Aorta (tissue), 5 donors: ENCODE measurements around the gene FAM171A1. TPM values are rescaled to one million over a fixed set of nuclear protein-coding genes. Genes with fewer than 3 reads are reported as not detected.
"Not testable (repeated sequence)": the region's sequence is repeated elsewhere in the genome, so short reads cannot be mapped to it uniquely, and the experiment has no call there.

Experiments
- ATAC-seq: fragments of 200-7000 bp; cut with Tn5 transposase; one replicate; pipeline ENCODE4 v1.9.1; 2022; ENCODE audit warnings: moderate library complexity; ENCODE audit not compliant: low FRiP score
- DNase-seq, 2 donors: peaks; one replicate each; pipeline ENCODE4 v3.0.0-alpha.2; 2020
- H3K27ac ChIP-seq, 2 donors: one replicate each; pipeline ENCODE4 v1.5.1; 2013; ENCODE audit warnings: low read length in 2 of 2, mild to moderate bottlenecking in 2 of 2, moderate library complexity in 2 of 2, control low read depth in 1 of 2, inconsistent platforms in 1 of 2, low read depth in 1 of 2
- H3K27me3 ChIP-seq, 2 donors: one replicate each; pipeline ENCODE4 v1.6.1; 2013; ENCODE audit warnings: control low read depth in 1 of 2, low read length in 1 of 2, mild to moderate bottlenecking in 1 of 2, moderate library complexity in 1 of 2; ENCODE audit not compliant: insufficient read depth in 2 of 2, control insufficient read depth in 1 of 2
- H3K36me3 ChIP-seq, 2 donors: one replicate each; pipeline ENCODE4 v1.6.1; 2013; ENCODE audit warnings: control low read depth in 1 of 2, low read length in 1 of 2, mild to moderate bottlenecking in 1 of 2; ENCODE audit not compliant: insufficient read depth in 2 of 2, control insufficient read depth in 1 of 2
- H3K4me1 ChIP-seq, 2 donors: one replicate each; pipeline ENCODE4 v1.6.1; 2013; ENCODE audit warnings: low read length in 2 of 2, control low read depth in 1 of 2, mild to moderate bottlenecking in 1 of 2, moderate library complexity in 1 of 2; ENCODE audit not compliant: insufficient read depth in 2 of 2, control insufficient read depth in 1 of 2
- H3K4me3 ChIP-seq, 2 donors: one replicate each; pipeline ENCODE4 v1.5.1; 2013; ENCODE audit warnings: low read length in 2 of 2, control low read depth in 1 of 2, mild to moderate bottlenecking in 1 of 2
- H3K9me3 ChIP-seq: one replicate; pipeline ENCODE4 v1.6.1; 2013; ENCODE audit warnings: mild to moderate bottlenecking, low read length; ENCODE audit not compliant: control insufficient read depth
- WGBS, 2 donors: extraction: QIAGEN DNeasy Blood & Tissue Kit; methylation state at CpG; one replicate each; pipeline ENCODE4 v1.1.7; 2013; 5-methylcytosine and 5-hydroxymethylcytosine counted together
- intact Hi-C, 2 donors: fragments of 100-400 bp; cut with DNase I; formaldehyde crosslinking; loops; one replicate each; pipeline versions ENCODE4 v1.14.2 to v1.15.0; 2022
- polyA plus RNA-seq, 2 donors: library from polyadenylated mRNA; stranded (reverse); fragments of 200-250 nt; gene quantifications; one replicate each; pipeline ENCODE4 v1.2.3, GENCODE V29; 2013
- total RNA-seq, 2 donors: library from RNA; stranded (reverse); fragmentation: NEBNext Ultra II Directional; extraction: Animal tissue kit (Norgen Biotek cat#: 25700); gene quantifications; one replicate each; pipeline ENCODE4 v1.2.1, GENCODE V29; 2021
- donor health status: healthy with polysubstance abuse.
- donor health status: Bipolar disorder and iron deficiency.
- donor health status: DM: no; HTN: no; CAD: no.
- donor health status: DM: no; HTN: no; CAD: no.
- donor health status: DM: yes; HTN: yes; CAD: no.

The FAM171A1 gene
- total and polyA plus RNA-seq, 4 donors = 2.8 to 21.4 (median 7.6) TPM

DNA sequence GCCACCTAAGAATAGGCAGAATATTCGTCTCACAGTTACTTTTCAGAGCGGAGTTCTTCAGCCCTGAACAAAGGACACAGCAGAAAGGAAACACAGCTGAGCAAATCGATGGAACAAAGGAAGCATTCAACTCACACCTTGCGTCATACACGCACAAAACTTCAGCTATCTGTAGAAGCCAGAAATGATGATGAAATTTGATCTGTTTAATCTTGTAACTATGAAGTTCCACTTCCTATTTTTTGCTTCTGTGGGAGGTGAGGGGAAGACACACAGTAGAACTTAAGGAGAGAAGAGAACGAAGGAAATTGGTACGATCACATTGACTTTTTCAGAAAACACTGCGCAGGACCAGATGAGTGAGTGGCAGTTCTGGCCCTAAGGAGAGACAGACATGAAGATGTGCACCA is 26.2 kb downstream of the FAM171A1 start:
- Histone ChIP-seq H3K36me3 (no peaks in the 10 kb centered on the region), H3K27me3 (no peaks in the 10 kb centered on the region), H3K4me1 (no peaks in the 10 kb centered on the region), H3K4me3 (no peak overlapping the region), H3K9me3 (no peaks in the 10 kb centered on the region), H3K27ac (no peak overlapping the region)
- DNase-seq = no peak
- no peak for ATAC-seq
- 90 to 91% methylated on average over 8 of the region's 8 CpGs for WGBS, 2 donors
- intact Hi-C loops = no loop called here

DNA sequence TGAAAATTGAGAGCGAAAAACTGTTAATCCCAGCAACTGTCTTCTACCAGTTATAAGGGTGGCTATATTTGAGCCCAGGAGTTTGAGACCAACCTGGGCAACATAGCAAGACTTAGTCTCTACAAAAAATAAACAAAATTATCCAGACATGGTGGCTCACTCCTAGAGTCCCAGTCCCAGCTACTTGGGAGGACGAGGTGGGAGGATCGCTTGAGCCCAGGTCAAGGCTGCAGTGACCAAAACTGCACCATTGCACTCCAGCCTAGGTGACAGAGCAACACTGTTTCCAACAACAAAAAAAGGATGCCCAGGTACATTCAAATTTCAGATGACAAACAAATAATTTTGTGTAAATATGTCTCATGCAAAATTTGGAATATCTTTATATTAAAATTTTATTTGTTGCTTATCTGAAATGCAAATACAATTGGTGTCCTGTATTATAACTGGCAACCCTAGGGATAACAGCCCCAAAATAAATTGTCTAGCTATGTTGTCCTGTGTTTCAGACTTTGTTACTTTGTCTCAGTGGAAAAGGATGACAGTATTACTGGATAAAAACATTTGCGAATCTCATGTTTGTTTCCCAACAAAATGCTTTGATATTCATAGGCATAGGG is 26.7 kb downstream of the FAM171A1 start:
- DNase-seq (no peak), ATAC-seq (no peak)
- Histone ChIP-seq H3K4me1 (no peaks in the 10 kb centered on the region), H3K4me3 (no peak overlapping the region), H3K27ac (no peak overlapping the region), H3K27me3 (no peaks in the 10 kb centered on the region), H3K9me3 (no peaks in the 10 kb centered on the region), H3K36me3 (no peaks in the 10 kb centered on the region)
- intact Hi-C loops = no loop called here
- 96 to 97% methylated on average over 4 of the region's 4 CpGs for WGBS, 2 donors

DNA sequence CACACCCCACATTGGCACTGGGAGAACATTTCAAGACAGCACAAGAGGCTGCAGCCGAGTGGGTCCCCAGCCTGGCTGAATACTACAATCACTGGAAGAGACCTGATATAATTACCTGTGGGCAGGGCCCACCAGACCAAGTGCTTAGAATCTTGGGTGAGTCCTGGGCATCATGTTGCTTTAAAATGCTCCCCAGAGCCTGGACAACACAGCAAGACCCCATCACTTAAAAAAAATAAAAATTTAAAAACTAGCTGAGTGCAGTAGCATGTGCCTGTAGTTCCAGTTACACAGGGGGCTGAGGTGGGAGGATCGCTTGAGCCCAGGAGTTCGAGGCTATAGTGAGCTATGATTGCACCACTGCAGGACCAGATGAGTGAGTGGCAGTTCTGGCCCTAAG is 28.1 kb downstream of the FAM171A1 start:
- 91 to 96% methylated on average over 3 of the region's 3 CpGs for WGBS, 2 donors
- Histone ChIP-seq H3K4me1 (no peaks in the 10 kb centered on the region), H3K4me3 (no peak overlapping the region), H3K9me3 (no peaks in the 10 kb centered on the region), H3K27me3 (no peaks in the 10 kb centered on the region), H3K27ac (no peak overlapping the region), H3K36me3 (no peaks in the 10 kb centered on the region)
- DNase-seq (no peak), ATAC-seq (no peak)
- intact Hi-C loops = no loop called here

DNA sequence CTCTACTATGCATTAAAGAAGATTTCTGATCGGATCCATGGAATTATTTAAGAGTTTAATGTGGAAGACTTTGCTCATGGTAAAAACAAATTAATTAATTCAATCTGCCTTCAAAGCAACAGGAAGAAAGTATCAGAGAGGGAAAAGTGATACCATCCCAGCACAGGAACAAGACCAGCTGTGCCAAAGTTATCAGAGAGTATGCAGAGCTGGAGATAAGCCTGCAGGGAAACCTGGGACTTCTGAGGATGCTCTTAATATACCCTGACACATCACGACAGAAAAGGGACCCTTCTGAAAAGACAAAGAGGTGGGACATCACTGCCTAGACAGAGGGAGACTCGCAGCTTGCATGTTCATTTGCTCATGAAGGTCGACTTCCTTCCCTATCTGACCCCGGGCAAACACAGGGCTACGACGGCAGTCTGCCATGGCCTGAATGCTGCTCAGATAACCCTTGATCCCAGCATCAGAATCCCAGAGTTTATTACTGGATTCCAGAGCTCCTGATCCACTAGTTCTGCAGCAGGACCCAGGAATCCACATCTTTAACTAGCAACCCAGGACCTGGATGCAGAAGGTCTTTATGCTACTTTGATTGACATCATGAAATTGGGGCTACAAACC is 29.5 kb downstream of the FAM171A1 start:
- Histone ChIP-seq H3K27me3 (no peaks in the 10 kb centered on the region), H3K27ac (no peak overlapping the region), H3K9me3 (no peaks in the 10 kb centered on the region), H3K4me3 (no peak overlapping the region), H3K36me3 (no peaks in the 10 kb centered on the region), H3K4me1 (no peaks in the 10 kb centered on the region)
- DNase-seq (no peak), ATAC-seq (no peak)
- WGBS, 2 donors = 87 to 88% methylated on average over 7 of the region's 7 CpGs
- intact Hi-C loops = no loop called here

DNA sequence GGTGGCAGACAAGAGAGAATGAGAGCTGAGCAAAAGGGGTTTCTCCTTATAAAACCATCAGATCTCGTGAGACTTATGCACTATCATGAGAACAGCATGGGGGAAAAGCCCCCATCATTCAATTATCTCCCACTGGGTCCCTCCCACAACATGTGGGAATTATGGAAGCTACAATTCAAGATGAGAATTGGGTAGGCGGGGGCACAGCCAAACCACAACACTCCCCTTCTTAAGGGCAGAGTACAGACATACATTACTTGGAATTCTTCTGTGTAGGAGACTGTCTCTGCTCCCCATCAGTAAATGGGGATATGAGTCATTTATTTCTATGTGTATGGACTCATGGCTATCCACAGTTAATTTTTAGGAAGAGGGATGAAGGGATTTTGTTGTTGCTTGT is 31.2 kb downstream of the FAM171A1 start:
- H3K36me3 ChIP-seq = no peaks in the 10 kb centered on the region
- H3K9me3 ChIP-seq = no peaks in the 10 kb centered on the region
- DNase-seq = no peak
- H3K4me1 ChIP-seq = no peaks in the 10 kb centered on the region
- no peaks in the 10 kb centered on the region for H3K27me3 ChIP-seq
- no peak overlapping the region for H3K4me3 ChIP-seq
- H3K27ac ChIP-seq = no peak overlapping the region
- ATAC-seq = no peak
- 97% methylated on average over 2 of the region's 2 CpGs for WGBS, 2 donors
- intact Hi-C loops = no loop called here

DNA sequence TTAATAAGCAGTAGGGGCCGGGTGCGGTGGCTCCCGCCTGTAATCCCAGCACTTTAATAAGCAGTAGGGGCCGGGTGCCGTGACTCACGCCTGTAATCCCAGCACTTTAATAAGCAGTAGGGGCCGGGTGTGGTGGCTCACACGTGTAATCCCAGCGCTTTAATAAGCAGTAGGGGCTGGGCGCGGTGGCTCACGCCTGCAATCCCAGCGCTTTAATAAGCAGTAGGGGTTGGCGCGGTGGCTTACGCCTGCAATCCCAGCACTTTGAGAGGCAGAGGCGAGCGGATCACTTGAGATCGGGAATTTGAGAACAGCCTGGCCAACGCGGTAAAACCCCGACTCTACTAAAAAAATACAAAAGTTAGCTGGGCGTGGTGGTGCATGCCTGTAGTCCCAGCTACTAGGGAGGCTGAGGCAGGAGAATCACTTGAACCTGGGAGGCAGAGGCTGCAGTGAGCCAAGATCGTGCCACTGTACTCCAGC is 33.6 kb downstream of the FAM171A1 start:
- H3K27ac ChIP-seq, H3K9me3 ChIP-seq, DNase-seq, H3K4me1 ChIP-seq, ATAC-seq, H3K27me3 ChIP-seq, H3K36me3 ChIP-seq, H3K4me3 ChIP-seq, intact Hi-C loops: not testable (repeated sequence)
- 97 to 98% methylated on average over 24 of the region's 24 CpGs for WGBS, 2 donors

DNA sequence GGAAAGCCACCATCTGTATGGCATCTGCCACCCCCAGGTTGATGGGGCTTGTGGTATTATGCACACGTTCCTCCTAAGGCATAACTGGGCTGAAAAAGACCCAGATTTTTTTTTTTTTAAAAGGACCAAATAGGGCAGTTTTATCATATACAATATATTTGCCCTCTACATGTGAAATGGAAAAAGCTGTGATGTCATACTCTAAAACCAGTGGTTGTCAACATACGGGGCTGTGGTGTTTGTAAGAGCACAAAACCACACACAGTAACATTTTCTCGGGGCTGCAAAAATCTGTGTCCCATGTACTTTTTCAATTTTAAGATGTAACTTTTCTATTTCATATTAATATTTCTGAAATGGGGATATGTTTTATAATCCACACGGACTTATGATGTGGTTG is 34.9 kb downstream of the FAM171A1 start:
- no peak overlapping the region for H3K4me3 ChIP-seq
- intact Hi-C loops = no loop called here
- H3K27ac ChIP-seq = no peak overlapping the region
- WGBS, 2 donors = 35 to 44% methylated on average over 4 of the region's 4 CpGs
- no peaks in the 10 kb centered on the region for H3K9me3 ChIP-seq
- H3K4me1 ChIP-seq = no peaks in the 10 kb centered on the region
- no peaks in the 10 kb centered on the region for H3K27me3 ChIP-seq
- ATAC-seq = no peak
- H3K36me3 ChIP-seq = no peaks in the 10 kb centered on the region
- DNase-seq = no peak

DNA sequence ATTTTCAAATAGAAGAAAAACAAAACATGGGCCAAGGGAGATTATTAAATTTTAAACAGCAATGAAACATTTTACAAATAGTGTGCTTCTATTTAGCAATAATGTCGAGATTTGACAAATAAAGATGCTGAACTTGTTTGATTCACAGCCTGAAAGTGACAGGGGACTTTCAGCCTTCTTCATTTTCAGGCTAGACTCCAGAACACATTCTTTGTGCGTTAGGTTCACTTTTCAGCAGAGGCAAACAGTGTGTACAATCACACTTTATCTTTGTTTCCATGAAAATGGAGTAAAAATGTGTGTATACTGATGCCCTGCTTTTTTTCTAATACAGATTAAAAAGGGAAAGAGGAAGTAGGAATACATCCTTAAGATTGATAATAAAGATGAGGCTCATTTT is 35.6 kb downstream of the FAM171A1 start:
- H3K27me3 ChIP-seq = no peaks in the 10 kb centered on the region
- ATAC-seq = no peak
- no peaks in the 10 kb centered on the region for H3K9me3 ChIP-seq
- H3K27ac ChIP-seq = no peak overlapping the region
- no peak overlapping the region for H3K4me3 ChIP-seq
- no peaks in the 10 kb centered on the region for H3K4me1 ChIP-seq
- DNase-seq = no peak
- no peaks in the 10 kb centered on the region for H3K36me3 ChIP-seq
- intact Hi-C loops = no loop called here
- 5 to 6% methylated on average over 2 of the region's 2 CpGs for WGBS, 2 donors

DNA sequence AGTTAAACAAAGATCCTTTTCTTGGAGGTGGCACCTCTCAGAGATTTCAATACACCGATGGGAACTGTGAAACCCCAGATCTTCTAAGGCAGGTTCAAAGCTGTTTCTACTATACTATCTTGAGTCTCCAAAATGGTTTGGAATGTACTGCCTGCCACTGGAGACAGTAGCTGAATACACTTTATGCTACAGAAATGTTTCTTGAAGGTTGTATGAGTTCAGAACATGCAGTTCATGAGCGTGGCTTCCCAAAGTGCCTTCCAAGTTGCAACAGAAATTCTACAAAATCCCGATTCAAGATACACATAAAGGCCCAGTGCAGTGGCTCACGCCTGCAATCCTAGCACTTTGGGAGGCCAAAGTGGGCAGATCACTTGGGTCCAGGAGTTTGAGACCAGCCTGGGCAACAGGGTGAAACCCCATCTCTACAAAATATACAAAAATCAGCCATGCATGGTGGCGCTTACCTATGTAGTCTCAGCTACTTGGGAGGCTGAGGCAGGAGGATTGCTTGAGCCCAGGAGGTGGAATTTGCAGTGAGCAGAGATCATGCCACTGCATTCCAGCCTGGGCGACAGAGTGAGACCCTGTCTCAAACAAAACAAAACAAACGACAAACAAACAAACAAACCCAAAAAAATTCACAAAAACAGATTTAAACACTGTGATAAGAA is 36.3 kb downstream of the FAM171A1 start:
- no peak for ATAC-seq
- 78 to 81% methylated on average over 7 of the region's 7 CpGs for WGBS, 2 donors
- no peaks in the 10 kb centered on the region for H3K4me1 ChIP-seq
- H3K36me3 ChIP-seq = no peaks in the 10 kb centered on the region
- no peaks in the 10 kb centered on the region for H3K9me3 ChIP-seq
- H3K4me3 ChIP-seq = no peak overlapping the region
- H3K27me3 ChIP-seq = no peaks in the 10 kb centered on the region
- intact Hi-C loops = no loop called here
- DNase-seq = no peak
- no peak overlapping the region for H3K27ac ChIP-seq
